Epithelial cell of umbilical artery (primary cell): ENCODE measurements around the gene SYTL2. TPM values are rescaled to one million over a fixed set of nuclear protein-coding genes. Genes with fewer than 3 reads are reported as not detected.

ENCODE experiments used
- total RNA-seq: library from RNA; depleted of rRNA; stranded (reverse); fragments of >200 nt; gene quantifications from 2 replicates; pipeline ENCODE4 v1.2.3, GENCODE V29; 2014

Gene SYTL2, protein sequence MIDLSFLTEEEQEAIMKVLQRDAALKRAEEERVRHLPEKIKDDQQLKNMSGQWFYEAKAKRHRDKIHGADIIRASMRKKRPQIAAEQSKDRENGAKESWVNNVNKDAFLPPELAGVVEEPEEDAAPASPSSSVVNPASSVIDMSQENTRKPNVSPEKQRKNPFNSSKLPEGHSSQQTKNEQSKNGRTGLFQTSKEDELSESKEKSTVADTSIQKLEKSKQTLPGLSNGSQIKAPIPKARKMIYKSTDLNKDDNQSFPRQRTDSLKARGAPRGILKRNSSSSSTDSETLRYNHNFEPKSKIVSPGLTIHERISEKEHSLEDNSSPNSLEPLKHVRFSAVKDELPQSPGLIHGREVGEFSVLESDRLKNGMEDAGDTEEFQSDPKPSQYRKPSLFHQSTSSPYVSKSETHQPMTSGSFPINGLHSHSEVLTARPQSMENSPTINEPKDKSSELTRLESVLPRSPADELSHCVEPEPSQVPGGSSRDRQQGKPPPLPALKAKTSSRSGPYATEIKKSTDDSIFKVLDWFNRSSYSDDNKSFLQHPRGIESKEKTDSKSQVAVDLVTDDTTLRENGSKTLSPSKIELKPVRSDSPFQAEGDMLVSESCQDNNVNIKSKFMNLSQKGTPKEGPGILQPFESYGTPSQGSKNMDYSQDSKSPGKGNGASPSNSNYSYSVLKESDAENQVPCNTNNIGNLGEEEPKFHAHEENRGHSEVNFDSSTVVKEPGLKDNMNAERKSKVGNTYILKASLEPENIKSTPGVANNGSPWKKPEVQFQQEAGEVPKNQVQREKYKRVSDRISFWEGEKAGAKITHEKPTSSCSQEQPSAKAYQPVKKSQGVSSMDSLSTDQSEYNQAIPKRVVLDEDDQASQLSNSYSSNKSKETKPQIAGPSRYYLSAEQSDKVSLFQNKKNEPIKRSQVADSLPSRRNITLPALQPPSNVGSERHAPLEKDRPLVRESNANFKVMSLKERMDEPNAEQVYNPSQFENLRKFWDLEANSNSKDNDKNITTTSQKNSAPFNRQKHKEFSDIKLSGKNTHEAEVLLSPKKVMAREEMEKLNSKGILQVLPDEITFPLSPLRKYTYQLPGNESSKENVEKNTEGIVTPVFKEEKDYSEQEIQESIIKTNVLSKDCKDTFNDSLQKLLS (N-terminal part only)
- total RNA-seq, result 3.6 and 11.1 TPM in 2 replicates

GRCh38 chr11:85810871-85811611 is at the start of gene SYTL2:
Gene SYTL2, minus strand, starts transcription at chr11:85811141. Its CDS starts 53,416 bp downstream, at chr11:85757725.

DNA sequence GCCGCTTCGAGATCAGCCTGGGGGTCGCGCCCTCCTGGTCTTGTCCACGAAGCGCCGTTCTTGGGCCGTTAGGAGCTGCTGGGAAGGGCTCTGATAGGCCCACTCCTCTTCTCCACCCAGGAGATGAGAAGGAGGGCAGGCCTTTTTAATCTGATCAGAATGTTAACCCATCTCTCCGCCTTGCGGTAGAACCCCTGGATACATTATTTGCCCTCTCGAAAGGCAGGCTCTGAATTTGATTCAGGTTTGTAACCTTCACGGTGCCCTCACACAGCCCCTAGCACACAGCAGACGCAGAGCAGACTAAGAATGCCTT is 44.4 kb upstream of the SYTL2 start, which contains the start of gene CCDC83:
CCDC83 (plus strand) TSS at position 43 of the 316 bp plus-strand sequence. CDS start 9,741 bp downstream, outside the sequence.

DNA sequence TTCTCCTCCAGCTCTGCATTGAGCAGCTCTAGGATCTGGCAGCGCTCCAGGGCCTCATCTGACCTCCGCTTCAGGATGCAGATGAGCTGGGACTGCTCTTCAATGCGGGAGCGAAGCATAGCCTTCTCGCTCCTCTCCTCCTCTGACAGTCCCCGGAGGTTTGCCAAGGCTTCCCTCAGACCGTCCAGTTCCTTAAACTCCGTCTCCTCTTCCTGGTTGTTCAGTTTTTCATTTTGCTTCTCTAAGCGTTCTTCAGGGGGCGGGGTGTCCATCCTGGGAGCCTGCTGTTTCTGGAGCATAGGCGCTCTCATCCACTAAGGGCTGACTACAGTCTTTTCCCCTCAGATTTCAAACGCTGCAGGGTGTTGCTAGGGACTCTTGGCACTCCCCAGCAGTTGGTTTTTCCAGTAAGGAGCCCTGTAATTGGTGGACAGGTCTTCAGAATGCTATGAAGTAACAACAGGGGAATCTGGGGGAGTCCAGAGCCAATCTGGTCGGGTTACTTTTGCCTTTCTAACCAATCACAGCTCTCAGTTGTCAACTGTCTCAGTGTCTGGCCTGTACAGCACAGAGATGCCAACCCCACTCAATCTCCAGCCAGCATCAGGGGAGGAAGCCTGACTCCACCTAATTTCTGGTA is 125.0 kb downstream of the SYTL2 start, which contains the start of gene CCDC89:
CCDC89 (minus strand) TSS at position 376 of the 640 bp plus-strand sequence; CDS start at position 311, 65 bp downstream.

DNA sequence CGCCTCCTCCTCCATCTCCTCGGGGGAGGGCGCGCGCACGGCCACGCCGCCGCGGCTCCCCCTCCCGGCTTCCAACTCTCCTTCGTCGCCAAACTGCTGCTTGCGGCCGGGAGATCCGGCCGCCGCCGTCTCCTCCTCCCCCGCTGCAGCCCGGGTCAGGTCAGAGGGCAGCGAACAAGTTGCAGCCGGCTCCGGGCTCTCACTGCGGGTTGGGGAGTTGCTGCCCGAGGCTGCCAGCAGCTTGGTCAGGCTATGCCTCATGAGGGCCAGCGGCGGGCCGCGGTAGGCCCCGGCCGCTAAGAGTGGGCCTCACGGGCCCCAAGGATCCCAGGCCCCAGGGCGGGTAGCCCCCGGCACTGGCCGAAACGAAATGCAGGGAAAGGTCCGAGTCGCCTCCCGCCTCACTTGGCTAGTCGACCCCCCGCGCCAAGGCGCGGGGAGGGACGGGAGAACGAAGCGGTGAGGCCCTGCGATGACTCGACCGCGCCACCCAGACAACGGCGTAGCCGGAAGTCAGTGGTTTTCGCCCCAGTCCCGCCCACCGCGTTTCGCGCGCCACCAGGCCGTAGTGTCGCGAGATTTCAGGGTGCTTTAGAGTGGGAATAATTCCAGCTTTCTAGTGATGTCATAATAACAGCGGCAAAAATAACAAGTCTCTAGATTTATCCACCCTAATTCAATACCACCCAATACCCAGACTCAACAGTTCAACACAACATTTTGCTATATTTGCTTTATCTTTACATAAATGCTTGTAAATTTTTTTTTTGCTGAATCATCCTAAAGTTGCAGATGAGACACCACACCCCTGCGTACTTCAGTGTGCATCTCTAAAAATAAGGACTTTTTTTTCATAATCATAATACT is 146.1 kb downstream of the SYTL2 start, which contains the start of gene CREBZF:
CREBZF (minus strand) TSS at position 515 of the 867 bp plus-strand sequence; CDS start at position 261, 254 bp downstream.

DNA sequence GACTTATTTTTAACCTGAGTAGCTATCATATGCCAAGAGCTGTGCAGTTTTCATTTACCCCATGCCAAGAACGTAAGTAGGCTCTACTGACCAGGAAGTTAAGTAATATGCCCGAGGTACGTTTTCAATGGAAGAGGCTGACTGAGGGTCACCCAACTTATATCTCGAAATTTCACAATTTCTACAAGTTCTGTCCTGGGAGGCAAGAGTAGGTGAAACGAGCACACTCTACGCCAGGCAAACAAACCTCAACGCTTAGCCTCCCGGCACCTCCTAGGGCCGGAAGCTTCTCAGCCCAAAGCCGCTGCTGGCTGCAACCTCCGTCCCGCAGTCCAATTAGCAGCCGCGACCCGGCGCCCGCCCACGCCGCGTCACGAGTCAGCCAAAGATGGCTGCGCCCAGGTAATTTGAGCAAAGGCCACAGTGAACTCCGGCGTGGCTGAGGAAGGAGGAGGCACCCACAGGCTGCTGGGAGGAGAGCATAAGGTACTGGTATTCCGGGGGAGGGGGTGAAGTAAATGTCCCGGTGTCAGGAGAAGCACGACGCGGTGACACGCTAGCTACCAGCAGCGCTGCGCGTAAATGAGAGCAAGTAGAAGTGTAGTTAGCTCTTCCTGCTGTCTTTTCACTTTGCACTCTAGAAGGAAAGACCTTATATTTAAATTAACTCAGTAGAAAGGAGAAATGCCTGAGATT is 163.2 kb downstream of the SYTL2 start, which contains the start of gene TMEM126A:
TMEM126A (plus strand) TSS at position 364 of the 696 bp plus-strand sequence. CDS start 2,289 bp downstream, outside the sequence.

Other genes starting within 250 kb of the SYTL2 start
- gene DLG2, start 183.8 kb downstream of the SYTL2 start, total RNA-seq, result 0.32 and 0.91 TPM in 2 replicates
- gene TMEM126B, start 182.5 kb downstream of the SYTL2 start, total RNA-seq, result 78.3 and 100 TPM in 2 replicates
- gene TMEM126A, start 163.2 kb downstream of the SYTL2 start, total RNA-seq, result 58.5 and 78.1 TPM in 2 replicates
- gene CREBZF, start 146.0 kb downstream of the SYTL2 start, total RNA-seq, result 28.6 and 48.9 TPM in 2 replicates
- gene CCDC89, start 124.9 kb downstream of the SYTL2 start, total RNA-seq, result not detected in 2 replicates
- gene CCDC83, start 44.2 kb upstream of the SYTL2 start, total RNA-seq, result under 0.01 TPM in 1 of 2 replicates, not detected in the other